ENCODE measurements around the gene PITPNC1. TPM values are rescaled to one million over a fixed set of nuclear protein-coding genes. Genes with fewer than 3 reads are reported as not detected.

Gene PITPNC1
- total RNA-seq, 1 donor from 2014 or later = 12.4 TPM

- FAIRE-seq (no peak), DNase-seq (ENCODE audit: low read depth) (no peak)
- H3K36me3 ChIP-seq (ENCODE audit: insufficient read depth, low read length) = no peaks in the 10 kb centered on the region
- no peaks in the 10 kb centered on the region for H3K9me3 Mint-ChIP-seq (ENCODE audit: unreplicated experiment)
- no peaks in the 10 kb centered on the region for H4K20me1 ChIP-seq (ENCODE audit: insufficient read depth, low read length)
- no peaks in the 10 kb centered on the region for H3K9me3 ChIP-seq (ENCODE audit: insufficient read depth, low read depth, low read length)
- no peaks in the 10 kb centered on the region for H3K79me2 ChIP-seq (ENCODE audit: insufficient read depth, low read length)
- no peak overlapping the region for H3K9ac ChIP-seq (ENCODE audit: low read length)
- H3K4me1 ChIP-seq (ENCODE audit: insufficient read depth, low read length) = peaks cover 13% of the 10 kb centered on the region
- peaks cover 11% of the 10 kb centered on the region for H3K4me1 Mint-ChIP-seq (ENCODE audit: low read depth, unreplicated experiment)
- no peak overlapping the region for H3K4me2 ChIP-seq (ENCODE audit: low read length)
- H3K27me3 ChIP-seq (ENCODE audit: insufficient read depth, low read length) = no peaks in the 10 kb centered on the region
- H3K36me3 Mint-ChIP-seq (ENCODE audit: low read depth, unreplicated experiment) = no peaks in the 10 kb centered on the region
- TF ChIP-seq EZH2 (IDR thresholded peaks at IDR 0.05; ENCODE audit: insufficient read depth, low read length) (no peak), CTCF (IDR thresholded peaks at IDR 0.05; ENCODE audit: insufficient read depth, low read depth, low read length) (no peak)
- no peak overlapping the region for H3K27ac Mint-ChIP-seq (ENCODE audit: unreplicated experiment)
- H3K4me3 Mint-ChIP-seq (ENCODE audit: unreplicated experiment) = no peak overlapping the region
- H3K27ac ChIP-seq (ENCODE audit: low read depth, low read length) = no peak overlapping the region
- no peaks in the 10 kb centered on the region for H3K27me3 Mint-ChIP-seq (ENCODE audit: low read depth, unreplicated experiment)
- H2AFZ ChIP-seq (ENCODE audit: low read depth, low read length) = no peak overlapping the region
- no peak overlapping the region for H3K4me3 ChIP-seq (ENCODE audit: insufficient read depth, low read depth, low read length)
Observed at GRCh38 chr17:67434061-67434525, 57.0 kb downstream of the PITPNC1 start.

GRCh38 chr17:67435122-67435521 is 58.0 kb downstream of the PITPNC1 start:
- no peak overlapping the region for H3K9ac ChIP-seq (ENCODE audit: low read length)
- H2AFZ ChIP-seq (ENCODE audit: low read depth, low read length) = no peak overlapping the region
- H3K4me2 ChIP-seq (ENCODE audit: low read length) = no peak overlapping the region
- no peak overlapping the region for H3K4me3 ChIP-seq (ENCODE audit: insufficient read depth, low read depth, low read length)
- no peaks in the 10 kb centered on the region for H3K79me2 ChIP-seq (ENCODE audit: insufficient read depth, low read length)
- H3K9me3 ChIP-seq (ENCODE audit: insufficient read depth, low read depth, low read length) = no peaks in the 10 kb centered on the region
- Mint-ChIP-seq H3K27me3 (ENCODE audit: low read depth, unreplicated experiment) (no peaks in the 10 kb centered on the region), H3K27ac (ENCODE audit: unreplicated experiment) (no peak overlapping the region), H3K36me3 (ENCODE audit: low read depth, unreplicated experiment) (no peaks in the 10 kb centered on the region), H3K4me1 (ENCODE audit: low read depth, unreplicated experiment) (peaks cover 12% of the 10 kb centered on the region), H3K4me3 (ENCODE audit: unreplicated experiment) (no peak overlapping the region), H3K9me3 (ENCODE audit: unreplicated experiment) (no peaks in the 10 kb centered on the region)
- H3K4me1 ChIP-seq (ENCODE audit: insufficient read depth, low read length) = peaks cover 13% of the 10 kb centered on the region
- no peaks in the 10 kb centered on the region for H3K36me3 ChIP-seq (ENCODE audit: insufficient read depth, low read length)
- no peak overlapping the region for H3K27ac ChIP-seq (ENCODE audit: low read depth, low read length)
- no peaks in the 10 kb centered on the region for H3K27me3 ChIP-seq (ENCODE audit: insufficient read depth, low read length)
- no peaks in the 10 kb centered on the region for H4K20me1 ChIP-seq (ENCODE audit: insufficient read depth, low read length)
- no peak for FAIRE-seq
- TF ChIP-seq EZH2 (IDR thresholded peaks at IDR 0.05; ENCODE audit: insufficient read depth, low read length) = no peak
- no peak for TF ChIP-seq CTCF (IDR thresholded peaks at IDR 0.05; ENCODE audit: insufficient read depth, low read depth, low read length)
- no peak for DNase-seq (ENCODE audit: low read depth)

GRCh38 chr17:67435786-67436185 is 58.7 kb downstream of the PITPNC1 start:
- Histone ChIP-seq H2AFZ (ENCODE audit: low read depth, low read length) (no peak overlapping the region), H3K27me3 (ENCODE audit: insufficient read depth, low read length) (no peaks in the 10 kb centered on the region), H3K36me3 (ENCODE audit: insufficient read depth, low read length) (no peaks in the 10 kb centered on the region), H3K4me1 (ENCODE audit: insufficient read depth, low read length) (peaks cover 14% of the 10 kb centered on the region), H3K9ac (ENCODE audit: low read length) (no peak overlapping the region), H4K20me1 (ENCODE audit: insufficient read depth, low read length) (no peaks in the 10 kb centered on the region), H3K79me2 (ENCODE audit: insufficient read depth, low read length) (no peaks in the 10 kb centered on the region), H3K27ac (ENCODE audit: low read depth, low read length) (no peak overlapping the region), H3K4me2 (ENCODE audit: low read length) (no peak overlapping the region), H3K9me3 (ENCODE audit: insufficient read depth, low read depth, low read length) (no peaks in the 10 kb centered on the region), H3K4me3 (ENCODE audit: insufficient read depth, low read depth, low read length) (no peak overlapping the region)
- Mint-ChIP-seq H3K4me3 (ENCODE audit: unreplicated experiment) (no peak overlapping the region), H3K36me3 (ENCODE audit: low read depth, unreplicated experiment) (no peaks in the 10 kb centered on the region), H3K4me1 (ENCODE audit: low read depth, unreplicated experiment) (peaks cover 13% of the 10 kb centered on the region), H3K27me3 (ENCODE audit: low read depth, unreplicated experiment) (no peaks in the 10 kb centered on the region), H3K9me3 (ENCODE audit: unreplicated experiment) (no peaks in the 10 kb centered on the region), H3K27ac (ENCODE audit: unreplicated experiment) (no peak overlapping the region)
- FAIRE-seq (no peak), DNase-seq (ENCODE audit: low read depth) (no peak)
- TF ChIP-seq EZH2 (IDR thresholded peaks at IDR 0.05; ENCODE audit: insufficient read depth, low read length) (no peak), CTCF (IDR thresholded peaks at IDR 0.05; ENCODE audit: insufficient read depth, low read depth, low read length) (no peak)
